ENCODE results near the gene MAP1LC3A. TPM values are rescaled to one million over a fixed set of nuclear protein-coding genes. Genes with fewer than 3 reads are reported as not detected.

Gene MAP1LC3A
- total RNA-seq, 1 donor from 2014 or later = 137 TPM

DNA sequence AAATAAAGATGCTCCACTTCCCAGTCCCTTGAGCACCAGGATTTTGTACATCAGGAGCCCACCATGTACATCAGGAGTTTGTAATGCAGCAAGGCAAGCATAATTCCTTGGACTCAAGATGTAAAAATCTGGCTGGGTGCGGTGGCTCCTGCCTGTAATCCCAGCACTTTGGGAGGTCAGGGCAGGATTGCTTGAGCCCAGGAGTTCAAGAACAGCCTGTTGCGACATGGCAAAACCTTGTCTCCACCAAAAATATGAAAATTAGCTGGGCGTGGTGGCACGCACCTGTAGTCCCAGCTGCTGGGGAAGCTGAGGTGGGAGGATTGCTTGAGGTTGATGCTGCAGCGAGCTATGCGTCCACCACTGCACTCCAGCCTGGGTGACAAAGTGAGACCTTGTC, 16.1 kb upstream of the MAP1LC3A start:
- DNase-seq = no peak
- intact Hi-C loops (cut with micrococcal nuclease) = no loop called here
- ATAC-seq = no peak

DNA sequence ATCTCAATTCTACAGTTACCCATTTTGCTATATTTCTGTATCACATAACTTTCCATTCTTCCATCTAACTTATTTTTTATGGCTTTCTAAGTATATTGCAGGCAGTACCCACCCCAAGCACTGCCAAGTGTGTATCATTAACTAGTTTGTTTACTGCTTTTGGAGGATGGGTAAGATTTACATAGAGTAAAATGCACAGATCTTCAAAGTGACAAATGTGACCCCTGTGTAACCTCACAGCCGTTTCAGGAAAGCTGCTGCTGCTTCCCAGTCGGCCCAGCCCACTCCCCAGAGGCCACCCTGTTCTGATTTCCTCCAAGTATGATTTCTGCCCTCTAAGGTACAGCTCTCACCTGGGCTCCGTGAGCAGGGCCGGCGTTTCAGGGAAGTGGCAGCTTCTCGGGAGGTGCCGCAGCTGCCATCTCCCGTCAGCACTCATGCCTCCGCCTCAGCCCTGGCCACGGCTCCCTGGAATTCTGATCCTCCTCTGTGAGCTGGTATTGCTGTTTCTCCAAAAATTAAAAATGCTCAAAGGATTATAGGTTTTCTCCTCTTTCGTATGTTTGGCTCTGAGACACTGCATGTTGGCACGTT, 15.0 kb upstream of the MAP1LC3A start:
- DNase-seq (peak; percentile 19), ATAC-seq (no peak)
- intact Hi-C loops (cut with micrococcal nuclease) = no loop called here

DNA sequence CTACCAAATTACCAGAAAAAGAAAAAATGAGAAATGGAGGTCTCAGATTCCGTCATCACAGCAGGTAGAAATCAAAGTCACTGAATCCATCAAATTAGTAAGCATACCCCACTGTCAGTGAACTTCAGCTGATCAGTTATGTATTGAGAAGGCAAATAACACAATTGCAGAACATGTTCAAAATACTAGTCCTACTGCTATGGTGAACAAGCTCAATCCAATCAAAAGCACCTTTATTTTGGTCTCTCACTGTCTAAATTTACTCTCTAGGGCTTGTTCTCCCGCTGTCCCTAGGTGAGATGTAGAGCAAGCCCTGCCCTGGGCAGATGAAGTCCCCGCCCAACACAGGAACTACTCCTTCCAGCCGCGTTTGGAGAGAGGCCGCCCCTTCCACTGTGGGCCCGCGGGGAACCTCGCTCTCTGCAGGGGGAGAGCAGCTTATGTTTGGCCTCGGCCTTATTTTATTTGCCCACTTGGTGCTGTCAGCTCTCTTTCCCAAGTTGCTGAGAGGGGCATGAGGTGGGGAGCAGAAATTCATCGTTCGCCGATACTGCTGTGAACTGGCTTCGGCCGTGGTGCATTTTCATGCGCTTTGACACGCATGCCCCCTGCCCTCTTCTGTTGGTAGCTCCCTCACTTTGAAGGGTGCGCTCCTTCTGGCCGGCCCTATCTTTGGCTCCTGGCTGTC, 14.3 kb upstream of the MAP1LC3A start:
- DNase-seq (peak; percentile 30), ATAC-seq (peak; percentile 64)
- intact Hi-C loops (cut with micrococcal nuclease) = no loop called here

DNA sequence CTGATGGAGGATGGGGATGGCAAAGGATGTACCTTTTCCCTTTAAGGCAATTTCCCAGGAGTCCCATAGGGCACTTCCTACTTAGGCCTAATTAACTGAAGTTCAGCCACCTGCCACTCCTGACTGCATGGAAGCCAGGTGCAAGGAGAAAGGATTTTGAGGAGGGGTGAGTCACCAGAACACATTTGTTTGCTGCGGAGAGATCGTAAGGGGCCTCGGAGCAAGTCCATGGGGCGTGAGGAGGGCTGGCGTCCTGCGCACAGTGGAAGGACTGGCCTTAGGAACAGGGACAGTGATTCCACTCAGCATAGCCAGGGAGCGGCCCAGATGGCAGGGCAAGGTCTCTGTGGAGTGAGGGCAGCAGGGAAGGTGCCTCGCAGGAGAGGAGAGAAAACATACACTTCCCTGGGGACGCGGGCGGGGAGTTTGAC, 11.8 kb upstream of the MAP1LC3A start:
- peak; percentile 11 for DNase-seq
- intact Hi-C loops (cut with micrococcal nuclease) = no loop called here
- no peak for ATAC-seq

DNA sequence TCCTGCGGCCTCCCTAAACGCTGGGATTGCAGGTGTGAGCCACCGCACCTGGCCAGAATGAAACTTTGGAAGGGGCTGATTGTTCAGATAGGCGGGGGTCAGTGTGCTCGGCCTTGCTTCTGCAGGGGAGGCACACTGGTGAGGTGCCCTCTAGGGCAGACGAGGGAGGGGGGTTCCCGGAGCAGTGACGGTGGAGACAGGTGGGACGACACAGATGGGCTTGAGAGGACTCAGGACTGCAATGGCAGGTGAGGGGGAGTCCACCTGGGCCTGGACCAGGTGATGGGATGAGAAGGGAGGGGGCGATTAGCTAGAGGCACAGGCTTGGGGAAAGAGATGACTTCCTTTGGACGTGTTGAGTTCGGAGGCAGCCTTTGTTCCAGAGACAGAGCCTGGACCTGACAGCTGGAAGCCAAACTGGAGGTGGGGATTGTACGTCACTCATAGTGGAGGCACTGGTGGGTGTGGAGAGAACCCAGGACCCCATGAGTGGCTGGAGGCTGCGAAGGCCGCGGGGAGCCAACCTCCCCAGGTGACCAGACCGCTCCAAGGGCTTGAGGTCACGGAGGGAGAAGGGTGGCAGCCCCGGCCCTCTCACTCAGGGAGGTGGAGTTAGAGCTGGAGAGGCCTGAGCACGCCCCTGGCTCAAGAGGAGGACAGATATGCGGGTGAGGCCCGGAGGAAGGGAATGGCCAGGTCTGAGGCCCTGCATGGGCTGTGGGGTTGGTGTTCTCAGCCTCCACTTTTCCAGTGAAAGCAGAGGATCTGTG, 10.5 kb upstream of the MAP1LC3A start:
- intact Hi-C loops (cut with micrococcal nuclease) = no loop called here
- DNase-seq (no peak), ATAC-seq (no peak)

DNA sequence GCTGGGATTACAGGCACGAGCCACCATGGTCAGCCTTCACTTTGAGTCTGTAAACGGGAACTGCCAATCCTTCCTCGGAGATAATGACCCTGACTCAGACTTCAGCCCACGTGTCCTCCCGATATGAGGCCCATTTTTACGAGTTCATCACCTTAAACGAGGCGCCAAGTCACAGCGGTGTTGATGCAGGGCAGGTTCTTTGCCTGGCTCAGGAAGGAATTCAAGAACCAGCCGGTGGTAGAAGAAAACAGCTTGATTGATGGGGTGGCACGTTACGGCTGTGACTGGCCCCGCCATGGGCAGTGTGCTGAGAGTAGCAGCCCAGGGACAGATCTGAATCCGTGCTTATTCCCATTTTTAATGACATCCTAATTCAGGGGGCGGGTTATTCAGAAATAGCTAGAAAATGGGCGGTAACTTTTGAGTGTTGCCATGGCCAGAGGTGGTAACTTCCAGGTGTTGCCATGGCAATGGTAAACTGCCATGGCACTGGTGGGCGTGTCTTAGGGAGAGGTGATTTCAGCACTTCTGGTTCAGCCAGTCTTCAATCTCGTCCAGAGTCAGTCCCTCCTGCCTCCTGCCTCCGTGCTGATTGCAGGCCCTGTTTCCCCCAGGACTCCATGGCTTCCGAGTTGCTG, 9.1 kb upstream of the MAP1LC3A start:
- DNase-seq = no peak
- intact Hi-C loops (cut with micrococcal nuclease) = no loop called here
- no peak for ATAC-seq

DNA sequence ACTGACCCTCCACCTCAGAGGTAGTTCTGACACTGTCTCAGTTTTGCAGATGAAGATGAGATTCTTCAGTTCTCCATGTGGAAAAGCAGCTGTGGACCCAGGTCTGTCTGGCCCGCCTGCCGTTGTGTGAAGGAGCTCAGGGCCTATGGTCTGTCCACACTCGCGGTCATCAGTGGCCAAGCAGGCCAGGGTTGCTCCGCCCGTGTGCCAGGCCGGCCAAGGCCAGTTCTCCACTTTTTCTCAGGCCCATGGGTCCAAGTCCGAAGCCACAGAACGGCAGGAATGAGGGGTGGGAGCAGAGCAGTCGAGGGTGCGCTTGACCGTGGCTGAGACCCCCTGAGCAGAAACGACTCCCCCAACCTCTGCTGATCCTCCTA, 8.6 kb upstream of the MAP1LC3A start:
- ATAC-seq (no peak), DNase-seq (no peak)
- intact Hi-C loops (cut with micrococcal nuclease) = no loop called here

DNA sequence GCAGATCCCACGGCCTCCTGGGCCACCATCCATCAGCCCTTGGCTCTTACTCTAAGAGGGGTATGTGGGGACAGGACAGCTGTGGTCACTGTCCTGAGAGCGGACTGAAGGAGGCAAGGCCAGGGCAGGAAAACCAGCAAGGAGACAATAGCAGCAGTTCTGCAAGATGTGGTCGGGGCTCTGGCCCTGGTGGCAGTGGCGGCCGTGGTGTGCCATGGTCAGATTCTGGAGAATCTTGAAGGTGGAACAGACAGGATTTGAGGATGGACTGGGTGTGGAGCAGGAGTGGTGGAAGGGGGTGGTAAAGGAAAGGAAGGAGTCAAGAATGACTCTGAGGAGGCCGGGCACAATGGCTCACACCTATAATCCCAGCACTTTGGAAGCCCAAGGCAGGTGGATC, 5.9 kb upstream of the MAP1LC3A start:
- DNase-seq (no peak), ATAC-seq (no peak)

DNA sequence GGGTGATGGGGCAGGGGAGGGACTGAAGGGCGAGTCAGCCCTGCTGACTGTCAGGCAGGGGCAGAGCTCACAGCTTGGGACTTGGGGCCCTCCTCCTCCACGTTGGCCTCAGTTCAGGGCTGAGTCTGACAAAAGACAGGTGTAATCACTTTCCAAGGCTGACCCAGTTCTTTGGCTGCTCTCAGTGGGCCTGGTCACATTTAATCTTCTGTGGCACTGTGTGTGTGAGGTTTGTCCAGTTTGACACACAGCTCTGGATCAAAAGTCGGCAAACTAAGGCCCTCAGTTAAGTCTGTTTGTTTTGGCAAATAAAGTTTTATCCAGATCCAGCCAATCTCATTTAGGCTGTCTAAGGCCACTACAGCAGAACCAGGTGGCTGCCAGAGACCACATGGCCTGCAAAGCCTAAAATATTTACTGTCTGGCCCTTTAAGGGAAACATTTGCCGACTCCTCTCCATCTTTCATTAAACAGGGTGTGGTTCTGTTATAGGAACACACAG, 5.1 kb upstream of the MAP1LC3A start:
- ATAC-seq (peak; percentile 73), DNase-seq (peak; percentile 44)
- intact Hi-C loops (cut with micrococcal nuclease) = no loop called here

More for the DNA sequence above, 5.9 kb upstream of the MAP1LC3A start:
- intact Hi-C loops (cut with micrococcal nuclease) = no loop called here

DNA sequence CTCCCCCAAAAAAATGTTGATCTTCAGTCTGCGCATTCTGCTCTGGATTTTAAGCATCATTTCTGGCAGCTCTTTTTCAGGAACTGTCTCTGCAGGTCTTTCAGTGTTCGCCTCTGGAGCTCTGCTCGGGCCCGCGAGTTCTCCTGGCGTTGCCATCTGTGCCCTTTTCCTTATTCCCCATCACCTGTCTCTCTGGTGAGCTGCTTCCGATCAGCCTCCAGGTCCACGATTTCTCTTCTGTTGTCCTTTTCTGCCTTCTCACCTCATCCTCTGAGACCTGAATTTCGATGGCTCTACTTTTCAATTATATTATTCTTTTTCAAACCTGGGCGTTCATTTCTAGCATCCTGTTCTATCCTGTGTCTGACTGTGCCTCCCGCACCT, 590 bp upstream of the MAP1LC3A start:
- intact Hi-C loops (cut with micrococcal nuclease) = no loop called here
- no peak for ATAC-seq
- no peak for DNase-seq

DNA sequence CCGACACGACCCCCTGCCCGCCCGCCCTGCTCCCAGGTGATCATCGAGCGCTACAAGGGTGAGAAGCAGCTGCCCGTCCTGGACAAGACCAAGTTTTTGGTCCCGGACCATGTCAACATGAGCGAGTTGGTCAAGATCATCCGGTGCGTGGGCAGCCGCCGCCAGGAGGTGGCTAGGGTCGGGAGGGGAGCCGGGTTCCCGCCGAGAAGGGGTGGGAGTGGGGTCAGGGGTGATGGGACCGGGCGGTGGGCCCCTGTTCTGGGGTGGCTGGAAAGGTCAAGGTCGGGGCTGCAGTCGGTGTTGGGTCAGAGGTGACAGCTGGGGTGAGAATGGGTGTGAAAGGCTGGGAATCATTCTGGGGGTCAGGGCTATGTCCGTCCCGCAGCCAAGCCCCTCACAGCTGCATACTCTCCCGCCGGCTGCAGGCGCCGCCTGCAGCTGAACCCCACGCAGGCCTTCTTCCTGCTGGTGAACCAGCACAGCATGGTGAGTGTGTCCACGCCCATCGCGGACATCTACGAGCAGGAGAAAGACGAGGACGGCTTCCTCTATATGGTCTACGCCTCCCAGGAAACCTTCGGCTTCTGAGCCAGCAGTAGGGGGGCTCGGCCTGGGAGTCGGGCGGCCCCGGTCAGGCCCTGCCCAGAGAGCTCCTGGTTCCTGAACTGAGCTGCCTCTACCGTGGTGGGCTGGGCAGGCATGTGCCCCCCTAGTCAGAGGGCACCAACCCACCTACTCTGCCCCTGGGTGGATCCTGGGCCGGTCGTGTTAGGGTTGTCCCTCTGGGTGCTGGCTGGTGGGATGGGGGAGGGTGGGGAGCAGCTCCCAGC, 1.0 kb downstream of the MAP1LC3A start:
- DNase-seq = peak; percentile 45
- intact Hi-C loops (cut with micrococcal nuclease) = no loop called here
- ATAC-seq = peak; percentile 2

DNA sequence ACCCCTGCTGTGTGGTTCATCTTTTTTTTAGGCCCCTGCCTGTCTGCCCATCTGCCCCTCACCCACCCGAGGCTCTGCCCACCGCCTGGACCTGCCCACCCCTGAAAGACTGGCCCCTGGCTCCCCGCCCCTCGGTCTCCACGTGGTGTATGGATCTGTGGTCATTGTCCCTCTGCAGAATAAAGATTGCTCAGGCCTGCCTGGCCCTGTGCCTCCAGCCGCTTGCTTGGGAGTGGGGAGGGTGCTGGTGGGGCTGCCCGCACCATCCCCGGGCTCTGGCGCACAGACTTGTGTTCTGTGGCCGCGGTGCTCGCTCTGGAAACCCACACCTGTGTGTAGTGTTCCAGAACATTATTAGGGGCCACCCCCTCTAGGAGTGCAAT, 1.6 kb downstream of the MAP1LC3A start:
- ATAC-seq = no peak
- intact Hi-C loops (cut with micrococcal nuclease) = no loop called here
- DNase-seq = no peak

DNA sequence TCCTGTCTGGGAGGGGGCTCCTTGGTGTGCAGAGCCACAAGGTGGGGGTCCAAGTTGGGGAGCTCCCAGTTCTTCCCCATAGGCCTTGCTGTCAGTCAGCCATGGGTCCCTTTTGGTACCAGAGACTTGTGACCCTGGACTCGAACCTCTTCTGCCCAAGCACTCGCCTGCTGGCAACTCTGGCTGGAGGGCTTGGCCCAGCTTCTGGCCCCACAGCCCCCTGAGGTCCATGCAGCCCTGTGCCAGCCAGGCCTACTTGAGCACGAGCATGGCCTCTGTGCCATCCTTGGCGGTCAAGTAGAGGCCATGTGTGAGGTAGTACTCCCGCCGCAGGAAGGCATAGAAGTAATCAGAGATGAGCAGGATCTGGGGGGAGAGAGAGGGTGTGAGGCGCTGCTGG, 2.1 kb downstream of the MAP1LC3A start:
- intact Hi-C loops (cut with micrococcal nuclease) = no loop called here
- ATAC-seq (no peak), DNase-seq (no peak)

DNA sequence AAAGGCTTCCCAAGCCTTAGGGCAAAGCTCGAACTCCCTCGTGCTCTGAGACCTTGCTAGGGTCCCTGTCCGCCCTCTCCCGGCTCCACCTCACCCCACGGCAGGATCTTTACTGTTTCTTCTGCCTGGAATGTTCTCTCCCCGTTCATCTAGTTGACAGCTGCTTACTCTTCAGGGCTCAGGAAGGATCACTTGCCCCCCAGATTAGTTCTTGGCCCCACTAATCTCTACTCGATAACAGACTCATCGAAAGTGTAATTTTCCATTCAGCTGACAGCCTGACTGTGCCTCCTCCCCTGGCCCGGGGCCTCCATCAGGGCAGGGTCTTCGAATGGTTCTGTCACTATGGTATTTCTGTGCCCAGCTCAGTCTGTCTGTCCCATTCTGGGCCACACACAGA, 3.1 kb downstream of the MAP1LC3A start:
- ATAC-seq (no peak), DNase-seq (no peak)
- intact Hi-C loops (cut with micrococcal nuclease) = no loop called here

DNA sequence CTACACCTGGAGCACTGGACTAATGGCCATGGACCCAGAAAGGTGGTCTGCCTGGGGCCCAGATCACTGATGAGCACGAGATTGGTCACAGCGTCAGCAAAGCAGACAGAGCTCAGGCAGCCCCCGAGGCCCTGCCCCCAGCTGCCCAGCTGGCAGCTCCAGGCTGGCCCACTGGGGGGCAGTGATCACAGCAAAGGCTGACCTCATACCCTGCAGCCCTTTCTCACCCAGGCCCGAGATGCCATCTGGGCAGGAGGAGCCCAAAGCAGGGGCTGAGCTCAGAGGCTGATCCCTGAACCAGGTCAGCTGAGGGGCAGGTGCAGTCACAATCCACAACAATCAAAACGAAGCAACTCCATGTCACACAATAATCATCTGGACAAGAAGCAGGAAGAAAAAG, 4.1 kb downstream of the MAP1LC3A start:
- no peak for ATAC-seq
- intact Hi-C loops (cut with micrococcal nuclease) = no loop called here

DNA sequence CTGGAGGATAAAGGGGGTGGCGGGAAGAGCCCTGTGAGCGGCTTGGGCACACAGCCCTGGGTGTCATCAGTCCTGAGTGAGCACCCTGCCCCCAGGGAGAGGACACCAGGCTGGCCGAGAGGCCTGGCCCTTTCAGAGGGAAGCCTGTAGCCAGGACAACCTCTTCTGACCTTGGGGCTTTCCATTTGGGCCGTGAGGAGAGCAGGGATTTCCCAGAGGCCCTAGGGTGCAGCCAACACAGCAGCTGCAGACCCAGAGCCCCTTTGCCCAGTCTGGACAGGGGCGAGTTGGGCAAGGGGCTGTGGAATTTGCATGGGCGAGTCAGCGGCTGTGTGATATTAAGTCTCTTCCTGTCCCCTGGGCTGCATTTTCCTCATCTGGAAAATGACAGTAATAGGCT, 6.3 kb downstream of the MAP1LC3A start:
- DNase-seq (peak; percentile 54), ATAC-seq (peak; percentile 48)
- intact Hi-C loops (cut with micrococcal nuclease) = no loop called here

More for the DNA sequence above, 4.1 kb downstream of the MAP1LC3A start:
- DNase-seq = no peak

DNA sequence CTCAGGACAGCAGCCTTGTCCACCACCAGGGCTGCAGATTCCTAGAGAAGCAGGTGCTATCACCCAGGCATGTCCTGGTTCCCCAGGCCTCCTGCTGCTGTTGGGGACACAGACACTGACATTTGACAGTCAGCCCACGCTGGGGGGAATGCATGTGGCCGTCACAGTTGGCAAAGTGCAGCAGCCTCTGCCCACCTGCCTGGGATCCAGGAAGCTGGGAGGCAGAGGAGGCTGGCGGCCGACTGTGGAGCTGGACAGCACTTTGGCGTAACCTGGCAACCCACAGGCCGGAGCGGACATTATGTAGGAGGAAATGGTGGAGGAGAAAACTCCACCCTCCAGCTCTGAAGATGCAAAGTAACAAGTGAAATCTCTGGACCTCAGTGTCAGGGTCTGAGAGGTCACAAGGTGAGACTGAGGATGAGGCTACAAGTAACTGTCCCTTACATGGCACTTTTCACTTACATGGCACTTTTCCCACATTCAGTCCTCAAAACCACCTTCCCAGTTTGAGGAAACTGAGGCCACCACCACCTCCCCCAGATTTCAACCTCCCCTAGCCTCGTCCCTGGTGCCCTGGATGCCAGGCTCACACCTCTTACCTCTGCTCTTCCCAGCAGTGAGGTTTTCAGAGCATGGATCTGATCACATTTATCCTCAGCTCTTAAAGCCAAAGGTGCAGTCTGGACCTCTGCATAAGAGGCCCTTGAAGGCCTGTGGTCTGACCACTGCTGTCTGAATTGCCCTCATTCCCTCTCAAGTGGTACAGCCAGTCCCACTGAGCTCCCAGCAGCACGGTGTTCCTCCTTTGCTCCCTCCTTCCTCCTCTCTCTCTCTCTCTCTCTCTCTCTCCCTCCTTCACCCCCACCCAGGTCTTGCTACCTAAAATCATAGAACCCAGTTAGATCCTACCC, 8.7 kb downstream of the MAP1LC3A start:
- intact Hi-C loops (cut with micrococcal nuclease) = no loop called here
- DNase-seq (no peak), ATAC-seq (no peak)

All from left ventricle myocardium superior (tissue), 1 donor.